RWPE2 (cell line): Measurements from ENCODE around the gene RIC8A.

Source experiments
- ATAC-seq: fragments of 200-7000 bp; cut with Tn5 transposase; 3 replicates; pipeline ENCODE4 v1.9.1; 2021; ENCODE audit warnings: low read depth
- DNase-seq: peaks from one replicate; pipeline ENCODE4 v3.0.0-alpha.2; 2020; ENCODE audit warnings: low spot score
- H3K27ac ChIP-seq: fragments of 450-650 bp; 2 replicates; pipeline ENCODE4 v1.5.1; 2017; ENCODE audit warnings: mild to moderate bottlenecking; ENCODE audit not compliant: poor library complexity, severe bottlenecking
- H3K27me3 ChIP-seq: fragments of 250-450 bp; sonication (Bioruptor Pico); 2 replicates; pipeline ENCODE4 v1.5.1; 2021; ENCODE audit warnings: mild to moderate bottlenecking, moderate library complexity; ENCODE audit not compliant: insufficient read depth, poor library complexity, severe bottlenecking
- H3K36me3 ChIP-seq: fragments of 250-450 bp; sonication (Bioruptor Pico); 2 replicates; pipeline ENCODE4 v1.5.1; 2020; ENCODE audit warnings: low read depth, mild to moderate bottlenecking, moderate library complexity
- H3K4me1 ChIP-seq: fragments of 250-450 bp; sonication (Bioruptor Pico); 2 replicates; pipeline ENCODE4 v1.5.1; 2021; ENCODE audit warnings: mild to moderate bottlenecking, moderate library complexity; ENCODE audit not compliant: insufficient read depth, poor library complexity, severe bottlenecking
- H3K4me3 ChIP-seq: fragments of 250-450 bp; sonication (Bioruptor Pico); 2 replicates; pipeline ENCODE4 v1.5.1; 2021; ENCODE audit warnings: mild to moderate bottlenecking, moderate library complexity; ENCODE audit not compliant: severe bottlenecking
- H3K9me3 ChIP-seq: fragments of 250-450 bp; sonication (Bioruptor Pico); 2 replicates; pipeline ENCODE4 v1.5.1; 2021; ENCODE audit warnings: mild to moderate bottlenecking, moderate library complexity; ENCODE audit not compliant: severe bottlenecking
- TF ChIP-seq, protein P1 (sequence below): fragments of 450-650 bp; IDR thresholded peaks from one replicate; pipeline ENCODE4 v1.5.1; 2017; ENCODE audit warnings: mild to moderate bottlenecking, moderate library complexity; ENCODE audit not compliant: poor library complexity, severe bottlenecking

RIC8A gene

DNA sequence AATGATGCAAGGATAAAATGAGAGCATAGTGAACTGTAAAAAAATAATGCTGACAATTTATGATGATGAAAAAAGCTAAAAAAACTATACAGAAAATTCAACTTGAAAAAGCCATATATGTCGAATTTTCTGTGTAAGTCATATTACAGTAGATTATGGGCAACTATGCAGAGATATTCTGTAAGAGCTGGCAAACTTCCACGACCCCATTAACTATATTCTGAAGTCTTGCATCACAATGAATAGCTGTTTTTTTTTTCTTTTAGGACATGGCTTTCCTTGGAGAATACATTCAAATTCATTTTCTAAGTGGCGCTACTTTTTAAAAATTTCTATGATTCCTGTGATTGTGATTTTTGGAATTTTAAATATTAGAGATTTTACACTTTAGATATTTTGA lies 47.7 kb downstream of the RIC8A start:
- ATAC-seq (no peak), DNase-seq (no peak)
- TF ChIP-seq, protein P1, sequence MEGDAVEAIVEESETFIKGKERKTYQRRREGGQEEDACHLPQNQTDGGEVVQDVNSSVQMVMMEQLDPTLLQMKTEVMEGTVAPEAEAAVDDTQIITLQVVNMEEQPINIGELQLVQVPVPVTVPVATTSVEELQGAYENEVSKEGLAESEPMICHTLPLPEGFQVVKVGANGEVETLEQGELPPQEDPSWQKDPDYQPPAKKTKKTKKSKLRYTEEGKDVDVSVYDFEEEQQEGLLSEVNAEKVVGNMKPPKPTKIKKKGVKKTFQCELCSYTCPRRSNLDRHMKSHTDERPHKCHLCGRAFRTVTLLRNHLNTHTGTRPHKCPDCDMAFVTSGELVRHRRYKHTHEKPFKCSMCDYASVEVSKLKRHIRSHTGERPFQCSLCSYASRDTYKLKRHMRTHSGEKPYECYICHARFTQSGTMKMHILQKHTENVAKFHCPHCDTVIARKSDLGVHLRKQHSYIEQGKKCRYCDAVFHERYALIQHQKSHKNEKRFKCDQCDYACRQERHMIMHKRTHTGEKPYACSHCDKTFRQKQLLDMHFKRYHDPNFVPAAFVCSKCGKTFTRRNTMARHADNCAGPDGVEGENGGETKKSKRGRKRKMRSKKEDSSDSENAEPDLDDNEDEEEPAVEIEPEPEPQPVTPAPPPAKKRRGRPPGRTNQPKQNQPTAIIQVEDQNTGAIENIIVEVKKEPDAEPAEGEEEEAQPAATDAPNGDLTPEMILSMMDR, result no peak
- Histone ChIP-seq H3K27me3 (no peaks in the 10 kb centered on the region), H3K27ac (no peak overlapping the region), H3K4me3 (no peak overlapping the region), H3K9me3 (no peaks in the 10 kb centered on the region), H3K36me3 (peaks cover 22% of the 10 kb centered on the region), H3K4me1 (no peaks in the 10 kb centered on the region)

DNA sequence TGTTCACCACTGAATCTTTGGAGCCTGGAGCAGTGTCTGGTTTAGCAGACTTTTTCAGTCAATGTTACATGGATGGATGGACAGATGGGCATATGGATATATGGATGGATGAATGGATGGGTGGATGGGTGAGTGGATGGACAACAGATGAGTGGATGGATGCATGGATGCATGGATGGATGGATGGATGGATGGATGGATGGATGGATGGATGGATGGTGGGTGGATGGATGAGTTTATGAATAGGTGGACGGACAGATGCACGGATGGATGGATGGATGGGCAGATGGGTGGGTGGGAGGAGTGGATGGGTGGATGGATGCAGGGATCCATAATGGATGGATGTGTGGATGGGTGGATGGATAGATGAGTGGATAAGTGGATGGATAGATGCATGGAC lies 48.3 kb downstream of the RIC8A start:
- Histone ChIP-seq H3K4me3 (no peak overlapping the region), H3K27me3 (no peaks in the 10 kb centered on the region), H3K36me3 (peaks cover 16% of the 10 kb centered on the region), H3K9me3 (no peaks in the 10 kb centered on the region), H3K27ac (no peak overlapping the region), H3K4me1 (no peaks in the 10 kb centered on the region)
- no peak for ATAC-seq
- no peak for DNase-seq
- TF ChIP-seq, protein P1, result no peak

DNA sequence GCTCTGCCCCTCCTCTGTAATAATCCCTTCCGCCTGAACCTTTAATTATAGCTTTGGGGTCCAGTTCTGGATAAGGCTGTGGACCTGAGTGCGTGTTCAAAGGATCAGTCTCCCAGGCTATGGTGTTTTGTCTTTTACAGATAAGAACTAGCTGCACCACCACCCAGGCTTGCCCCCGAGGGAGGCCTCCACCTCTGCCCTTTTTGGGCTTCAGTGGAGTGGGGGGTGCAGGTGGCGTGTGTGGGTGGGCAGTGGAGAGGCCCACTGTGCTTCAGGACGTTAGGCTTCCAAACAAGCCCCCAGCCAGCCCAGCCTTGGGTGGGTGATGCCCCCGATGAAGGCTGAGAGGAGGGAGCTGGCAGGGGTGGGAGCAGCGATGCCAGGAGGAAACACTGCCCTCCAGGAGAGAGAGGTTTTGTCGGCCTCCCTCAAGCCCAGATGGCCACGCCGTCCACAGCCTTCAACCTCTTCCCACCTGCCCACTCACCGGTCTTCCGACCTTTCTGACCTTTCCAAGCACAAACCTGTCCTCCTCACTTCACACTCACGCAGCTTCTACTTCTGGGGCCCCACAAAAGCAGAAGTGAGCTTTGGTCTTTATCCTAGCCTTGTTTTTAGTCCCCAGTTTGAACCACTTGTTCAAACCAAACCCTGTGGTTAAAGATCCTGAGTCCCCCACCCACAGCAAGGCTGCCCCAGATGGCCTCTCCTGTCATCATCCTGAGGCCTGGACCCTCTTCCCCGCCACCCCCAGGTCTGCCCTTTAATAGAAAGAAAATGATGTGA lies 49.6 kb downstream of the RIC8A start:
- peaks cover 2% of the 10 kb centered on the region for H3K36me3 ChIP-seq
- no peaks in the 10 kb centered on the region for H3K9me3 ChIP-seq
- H3K27me3 ChIP-seq, result no peaks in the 10 kb centered on the region
- DNase-seq (no peak), ATAC-seq (no peak)
- TF ChIP-seq, protein P1, result no peak
- no peaks in the 10 kb centered on the region for H3K4me1 ChIP-seq
- H3K4me3 ChIP-seq, result no peak overlapping the region
- H3K27ac ChIP-seq, result no peak overlapping the region

DNA sequence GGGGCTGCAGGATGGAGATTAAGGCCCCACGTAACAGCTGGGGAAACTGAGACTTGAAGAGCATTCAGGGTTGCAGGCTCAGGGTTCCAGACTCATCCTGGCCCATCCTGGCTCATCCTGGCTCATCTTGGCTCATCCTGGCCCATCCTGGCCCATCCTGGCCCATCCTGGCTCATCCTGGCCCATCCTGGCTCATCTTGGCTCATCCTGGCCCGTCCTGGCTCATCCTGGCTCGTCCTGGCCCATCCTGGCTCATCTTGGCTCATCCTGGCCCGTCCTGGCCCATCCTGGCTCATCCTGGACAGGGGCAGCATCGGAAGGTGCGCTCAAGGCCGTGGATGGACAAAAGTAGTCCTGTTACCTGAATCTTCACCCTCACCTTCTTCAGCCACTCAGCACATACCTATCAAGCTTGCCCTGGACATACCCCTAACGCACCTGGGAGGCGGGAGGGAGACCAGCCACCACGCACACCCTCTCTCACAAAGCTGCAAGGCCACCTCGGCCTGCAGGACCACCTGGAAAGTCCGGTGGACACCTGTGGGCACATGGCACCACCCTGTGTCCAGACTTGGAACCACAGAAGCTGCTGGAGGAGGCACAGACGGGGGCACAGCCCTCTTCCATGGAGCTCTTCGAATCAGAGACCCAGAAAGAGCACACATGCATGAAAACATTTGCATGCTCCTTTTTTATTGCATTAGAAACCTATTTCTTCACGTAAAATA lies 50.4 kb downstream of the RIC8A start:
- Histone ChIP-seq H3K27ac (no peak overlapping the region), H3K27me3 (no peaks in the 10 kb centered on the region), H3K9me3 (no peaks in the 10 kb centered on the region), H3K36me3 (no peaks in the 10 kb centered on the region), H3K4me1 (no peaks in the 10 kb centered on the region), H3K4me3 (no peak overlapping the region)
- TF ChIP-seq, protein P1, result peak; percentile 17
- ATAC-seq (peak; percentile 41; the same call in 1 of the 3 replicates), DNase-seq (no peak)
